ENCODE measurements around the gene GGPS1. TPM values are rescaled to one million over a fixed set of nuclear protein-coding genes. Genes with fewer than 3 reads are reported as not detected.

The GGPS1 gene
- total and polyA plus RNA-seq, 2 donors (not counting 1 experiment from before 2014, with no cell fraction given): 13.4 to 46.8 TPM

GRCh38 chr1:235325139-235325538 is 3.2 kb upstream of the GGPS1 start:
- Histone ChIP-seq H3K36me3 (replicated peaks in 1 of 2; ENCODE audit: control extremely low read depth in 1 of 2, control insufficient read depth in 1 of 2, extremely low read depth in 1 of 2, insufficient read depth in 2 of 2, low read length in 1 of 2) (peaks cover 5 to 14% of the 10 kb centered on the region in 2 experiments), H3K4me2 (replicated peaks; ENCODE audit: low read depth, low read length, poor library complexity, severe bottlenecking) (peak overlapping the region; percentile 75), H3K27me3 (replicated peaks in 1 of 4; ENCODE audit: control extremely low read depth in 1 of 4, control insufficient read depth in 3 of 4, insufficient read depth in 4 of 4, low read length in 3 of 4) (no peaks in the 10 kb centered on the region), H3K27ac (ENCODE audit: low read length in 2 of 2) (peak overlapping the region in 1 of 2 donors; percentile 98), H4K20me1 (ENCODE audit: control insufficient read depth, insufficient read depth, low read length, poor library complexity, severe bottlenecking) (peaks cover 75% of the 10 kb centered on the region), H3K79me2 (ENCODE audit: control insufficient read depth, insufficient read depth, low read length) (peaks cover 89% of the 10 kb centered on the region), H3K9ac (ENCODE audit: low read length) (peak overlapping the region; percentile 21), H3K4me3 (ENCODE audit: control extremely low read depth in 1 of 5, extremely low read depth in 1 of 5, insufficient read depth in 1 of 5, low read depth in 2 of 5, low read length in 4 of 5) (peak overlapping the region in 4 of 5 experiments; percentile 15 to 86 (median 46)), H3K9me3 (ENCODE audit: control extremely low read depth in 1 of 3, control insufficient read depth in 2 of 3, insufficient read depth in 1 of 3, low read length in 2 of 3) (no peaks in the 10 kb centered on the region), H2AFZ (ENCODE audit: insufficient read depth, low read depth, low read length, poor library complexity, severe bottlenecking) (no peak overlapping the region), H3K4me1 (ENCODE audit: control insufficient read depth in 2 of 2, insufficient read depth in 2 of 2, low read length in 2 of 2) (peaks cover 37 to 48% of the 10 kb centered on the region in 2 donors)
- peak overlapping the region; percentile 99 for H3K4me3 Mint-ChIP-seq
- no peak overlapping the region for H3K27ac Mint-ChIP-seq
- 0% methylated on average over 1 of the region's 3 CpGs for WGBS (ENCODE audit: insufficient coverage)
- CTCF ChIA-PET: interaction anchor here (0.7 to 1.5 kb wide), 5 partner anchors 67 to 978 kb away, joined by 3 to 4 read pairs (median 4); no protein-coding TSS in a partner anchor
- H3K4me1 Mint-ChIP-seq: peaks cover 49% of the 10 kb centered on the region
- POLR2A ChIA-PET: interaction anchor here (0.6 kb wide), 1 partner anchor 22 kb away, joined by 3 read pairs; no protein-coding TSS in a partner anchor
- no peak for TF ChIP-seq EZH2 (IDR thresholded peaks at IDR 0.05; ENCODE audit: borderline replicate concordance, insufficient read depth, low read depth, low read length, poor library complexity, severe bottlenecking)
- TF ChIP-seq, protein P1, sequence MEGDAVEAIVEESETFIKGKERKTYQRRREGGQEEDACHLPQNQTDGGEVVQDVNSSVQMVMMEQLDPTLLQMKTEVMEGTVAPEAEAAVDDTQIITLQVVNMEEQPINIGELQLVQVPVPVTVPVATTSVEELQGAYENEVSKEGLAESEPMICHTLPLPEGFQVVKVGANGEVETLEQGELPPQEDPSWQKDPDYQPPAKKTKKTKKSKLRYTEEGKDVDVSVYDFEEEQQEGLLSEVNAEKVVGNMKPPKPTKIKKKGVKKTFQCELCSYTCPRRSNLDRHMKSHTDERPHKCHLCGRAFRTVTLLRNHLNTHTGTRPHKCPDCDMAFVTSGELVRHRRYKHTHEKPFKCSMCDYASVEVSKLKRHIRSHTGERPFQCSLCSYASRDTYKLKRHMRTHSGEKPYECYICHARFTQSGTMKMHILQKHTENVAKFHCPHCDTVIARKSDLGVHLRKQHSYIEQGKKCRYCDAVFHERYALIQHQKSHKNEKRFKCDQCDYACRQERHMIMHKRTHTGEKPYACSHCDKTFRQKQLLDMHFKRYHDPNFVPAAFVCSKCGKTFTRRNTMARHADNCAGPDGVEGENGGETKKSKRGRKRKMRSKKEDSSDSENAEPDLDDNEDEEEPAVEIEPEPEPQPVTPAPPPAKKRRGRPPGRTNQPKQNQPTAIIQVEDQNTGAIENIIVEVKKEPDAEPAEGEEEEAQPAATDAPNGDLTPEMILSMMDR (IDR thresholded peaks at IDR 0.05): no peak
- intact Hi-C loops (cut with micrococcal nuclease): loop anchor here (5.0 to 10.0 kb wide), 4 partner anchors 92 to 1470 kb away; partner anchors contain the start of genes IRF2BP2 and MTR
- DNase-seq (peak; percentile 38), ATAC-seq (ENCODE audit: low read depth) (no peak)
- H3K27me3 Mint-ChIP-seq: no peaks in the 10 kb centered on the region
- H3K9me3 Mint-ChIP-seq (ENCODE audit: insufficient read depth): no peaks in the 10 kb centered on the region

DNA sequence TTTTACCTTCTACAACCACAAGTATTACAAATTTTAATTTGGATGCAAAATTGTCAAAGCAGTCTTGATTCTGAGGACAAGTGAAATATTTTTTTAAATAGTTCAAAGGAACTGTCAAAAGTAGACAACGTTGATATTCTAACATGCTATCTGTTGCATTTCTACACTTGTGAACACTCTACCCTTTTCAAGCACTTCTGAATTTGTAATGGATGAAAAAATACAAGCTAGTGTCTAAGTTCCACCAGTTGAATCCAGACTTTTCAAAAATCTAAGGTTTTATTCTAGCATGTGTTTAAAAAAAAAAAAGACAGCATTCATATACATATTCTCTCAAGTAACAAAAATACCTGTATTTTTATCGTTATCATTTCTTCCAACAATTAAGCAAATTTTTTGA is 2.5 kb upstream of the GGPS1 start:
- TF ChIP-seq, protein P1 (IDR thresholded peaks at IDR 0.05): no peak
- TF ChIP-seq EZH2 (IDR thresholded peaks at IDR 0.05; ENCODE audit: borderline replicate concordance, insufficient read depth, low read depth, low read length, poor library complexity, severe bottlenecking): no peak
- peaks cover 5 to 9% of the 10 kb centered on the region in 2 experiments for H3K36me3 ChIP-seq (replicated peaks in 1 of 2; ENCODE audit: control extremely low read depth in 1 of 2, control insufficient read depth in 1 of 2, extremely low read depth in 1 of 2, insufficient read depth in 2 of 2, low read length in 1 of 2)
- no peak for ATAC-seq (ENCODE audit: low read depth)
- DNase-seq: no peak
- WGBS (ENCODE audit: insufficient coverage): 86% methylated on average over 1 of the region's 2 CpGs
- ChIA-PET POLR2A (no interaction called here), CTCF (interaction anchor here (0.6 to 2.7 kb wide), 4 partner anchors 67 to 978 kb away, joined by 3 to 8 read pairs (median 4); no protein-coding TSS in a partner anchor)
- no peaks in the 10 kb centered on the region for H3K9me3 Mint-ChIP-seq (ENCODE audit: insufficient read depth)
- H3K4me1 Mint-ChIP-seq: peaks cover 49% of the 10 kb centered on the region
- H3K27ac ChIP-seq (ENCODE audit: low read length in 2 of 2): peak overlapping the region in 1 of 2 donors; percentile 98
- H3K9me3 ChIP-seq (ENCODE audit: control extremely low read depth in 1 of 3, control insufficient read depth in 2 of 3, insufficient read depth in 1 of 3, low read length in 2 of 3): no peaks in the 10 kb centered on the region
- H3K27me3 ChIP-seq (replicated peaks in 1 of 4; ENCODE audit: control extremely low read depth in 1 of 4, control insufficient read depth in 3 of 4, insufficient read depth in 4 of 4, low read length in 3 of 4): no peaks in the 10 kb centered on the region
- H3K9ac ChIP-seq (ENCODE audit: low read length): peak overlapping the region; percentile 96
- H4K20me1 ChIP-seq (ENCODE audit: control insufficient read depth, insufficient read depth, low read length, poor library complexity, severe bottlenecking): peaks cover 68% of the 10 kb centered on the region
- intact Hi-C loops (cut with micrococcal nuclease): loop anchor here (5.0 to 10.0 kb wide), 4 partner anchors 91 to 1469 kb away; partner anchors contain the start of genes IRF2BP2 and MTR
- H3K79me2 ChIP-seq (ENCODE audit: control insufficient read depth, insufficient read depth, low read length): peaks cover 89% of the 10 kb centered on the region
- peak overlapping the region in 3 of 5 experiments; percentile 73 to 99 (median 86) for H3K4me3 ChIP-seq (ENCODE audit: control extremely low read depth in 1 of 5, extremely low read depth in 1 of 5, insufficient read depth in 1 of 5, low read depth in 2 of 5, low read length in 4 of 5)
- no peak overlapping the region for H2AFZ ChIP-seq (ENCODE audit: insufficient read depth, low read depth, low read length, poor library complexity, severe bottlenecking)
- peak overlapping the region; percentile 75 for H3K4me2 ChIP-seq (replicated peaks; ENCODE audit: low read depth, low read length, poor library complexity, severe bottlenecking)
- peak overlapping the region; percentile 99 for H3K4me3 Mint-ChIP-seq
- peak overlapping the region; percentile 39 for H3K27ac Mint-ChIP-seq
- H3K27me3 Mint-ChIP-seq: no peaks in the 10 kb centered on the region
- peaks cover 42 to 49% of the 10 kb centered on the region in 2 donors for H3K4me1 ChIP-seq (ENCODE audit: control insufficient read depth in 2 of 2, insufficient read depth in 2 of 2, low read length in 2 of 2)

Data from B cell (primary cell).